HepG2 (cell line): Measurements from ENCODE around the gene USP32. TPM values are rescaled to one million over a fixed set of nuclear protein-coding genes. Genes with fewer than 3 reads are reported as not detected.

Source experiments
- ARID5B ChIP-seq: IDR thresholded peaks from 2 replicates; pipeline ENCODE4 v1.4.0; 2020; ENCODE audit warnings: mild to moderate bottlenecking, missing genetic modification reagents
- ATF3 ChIP-seq: sonication (generic); formaldehyde crosslinking; IDR thresholded peaks from 2 replicates; pipeline ENCODE4 v1.4.0; 2020; ENCODE audit warnings: missing genetic modification reagents
- DPF2 ChIP-seq: sonication (generic); formaldehyde crosslinking; IDR thresholded peaks from 2 replicates; pipeline ENCODE4 v1.4.0; 2020; ENCODE audit warnings: mild to moderate bottlenecking, low read depth, missing genetic modification reagents, borderline replicate concordance
- EP300 ChIP-seq, 3 experiments: sonication (generic) in 1 of 3; formaldehyde crosslinking in 1 of 3; IDR thresholded peaks; 2 replicates each; pipeline versions ENCODE4 v1.5.1 to v1.6.1; 2011 to 2020; ENCODE audit warnings: low read depth in 2 of 3, low read length in 2 of 3, borderline replicate concordance in 1 of 3, improper control_type of control experiment in 1 of 3, mild to moderate bottlenecking in 1 of 3, missing genetic modification reagents in 1 of 3, moderate library complexity in 1 of 3
- GMEB2 ChIP-seq: IDR thresholded peaks from 2 replicates; pipeline ENCODE4 v1.6.1; 2016; ENCODE audit warnings: missing biosample characterization, missing genetic modification reagents, low read depth
- HMGXB3 ChIP-seq: sonication (generic); formaldehyde crosslinking; IDR thresholded peaks from 2 replicates; pipeline ENCODE4 v1.4.0; 2020; ENCODE audit warnings: missing genetic modification reagents, borderline replicate concordance
- HNRNPL ChIP-seq: fragments of 200-400 bp; formaldehyde crosslinking; IDR thresholded peaks from 2 replicates; pipeline ENCODE4 v1.6.1; 2017; ENCODE audit warnings: mild to moderate bottlenecking, low read depth, low read length
- JARID2 ChIP-seq: sonication (generic); formaldehyde crosslinking; IDR thresholded peaks from 2 replicates; pipeline ENCODE4 v1.8.1; 2023; ENCODE audit warnings: missing genetic modification reagents, inconsistent platforms; ENCODE audit not compliant: insufficient replicate concordance
- POLR2AphosphoS2 ChIP-seq: IDR thresholded peaks from 2 replicates; pipeline ENCODE4 v1.6.1; 2011; ENCODE audit warnings: low read depth, low read length, improper control_type of control experiment
- TCF12 ChIP-seq, 2 experiments: fragments of 450-650 bp in 1 of 2; sonication (generic) in 1 of 2; formaldehyde crosslinking in 1 of 2; IDR thresholded peaks; 2 replicates each; pipeline versions ENCODE4 v1.6.1 to v1.8.0; 2017 to 2022; ENCODE audit warnings: antibody characterized with exemption in 1 of 2, mild to moderate bottlenecking in 1 of 2, missing genetic modification reagents in 1 of 2, moderate library complexity in 1 of 2
- TEAD2 ChIP-seq: sonication (generic); formaldehyde crosslinking; IDR thresholded peaks from 2 replicates; pipeline ENCODE4 v1.9.0; 2021; ENCODE audit warnings: missing genetic modification reagents
- TOPORS ChIP-seq: sonication (generic); formaldehyde crosslinking; IDR thresholded peaks from 2 replicates; pipeline ENCODE4 v1.8.0; 2023; ENCODE audit warnings: mild to moderate bottlenecking, missing genetic modification reagents
- ZBTB8A ChIP-seq: sonication (generic); formaldehyde crosslinking; IDR thresholded peaks from 2 replicates; pipeline ENCODE4 v1.4.0; 2020; ENCODE audit warnings: mild to moderate bottlenecking, low read depth, missing genetic modification reagents, borderline replicate concordance
- ZNF598 ChIP-seq: sonication (generic); formaldehyde crosslinking; IDR thresholded peaks from 2 replicates; pipeline ENCODE4 v1.5.1; 2020; ENCODE audit warnings: mild to moderate bottlenecking, missing genetic modification reagents, borderline replicate concordance
- ZNF678 ChIP-seq: sonication (generic); formaldehyde crosslinking; IDR thresholded peaks from 2 replicates; pipeline ENCODE4 v1.4.0; 2020; ENCODE audit warnings: mild to moderate bottlenecking, missing genetic modification reagents
- ZSCAN5A ChIP-seq: sonication (generic); formaldehyde crosslinking; IDR thresholded peaks from 2 replicates; pipeline ENCODE4 v1.8.0; 2022; ENCODE audit warnings: mild to moderate bottlenecking, missing genetic modification reagents, borderline replicate concordance
- polyA plus RNA-seq, 8 experiments: library from polyadenylated mRNA; depleted of rRNA in 3 of 8; stranded (reverse) in 7 of 8; unstranded in 1 of 8; fragments of >200 nt; fragmentation: Illumina TruSeq in 4 of 8; extraction: Trizol in 4 of 8; gene quantifications; 2 replicates each; pipeline versions ENCODE4 v1.2.1 to v1.2.3, GENCODE V29; 2011 to 2016; ENCODE audit warnings: low read depth in 4 of 8, missing spikeins in 1 of 8, mixed read lengths in 1 of 8; ENCODE audit not compliant: insufficient read depth in 1 of 8
- total RNA-seq, 5 experiments: library from RNA; depleted of rRNA; stranded (reverse); fragments of >200 nt; fragmentation: Illumina TruSeq; extraction: Trizol; gene quantifications; 2 replicates each; pipeline ENCODE4 v1.2.3, GENCODE V29; 2016; ENCODE audit warnings: low read depth in 1 of 5

Gene USP32
- total and polyA plus RNA-seq, 2 of the 13 experiments (the other 11 are each of a cell fraction or from before 2014, with no cell fraction given): 24.9 to 39.9 TPM

- no peak for TF ChIP-seq ARID5B (CRISPR knock-in tag)
- no peak for TF ChIP-seq GMEB2 (CRISPR knock-in tag)
- 0 out of 2 replicates have a peak, but pooled peaks have one; percentile 46 for TF ChIP-seq HNRNPL
- no peak for TF ChIP-seq EP300 (IDR thresholded peaks at IDR 0.05; ENCODE audit: low read depth in 2 of 2, low read length in 2 of 2)
- TF ChIP-seq EP300 (CRISPR knock-in tag; IDR thresholded peaks at IDR 0.05; ENCODE audit: borderline replicate concordance): no peak
- TF ChIP-seq ZSCAN5A (CRISPR knock-in tag): no peak
- TF ChIP-seq ZNF678 (CRISPR knock-in tag): no peak
- TF ChIP-seq TOPORS (CRISPR knock-in tag): no peak
- no peak for TF ChIP-seq ATF3
- no peak for TF ChIP-seq DPF2
- TF ChIP-seq HMGXB3 (CRISPR knock-in tag): no peak
- TF ChIP-seq TEAD2 (CRISPR knock-in tag): no peak
- no peak for TF ChIP-seq ZNF598 (CRISPR knock-in tag)
- no peak for TF ChIP-seq TCF12 (IDR thresholded peaks at IDR 0.05)
- no peak for TF ChIP-seq TCF12 (CRISPR knock-in tag; IDR thresholded peaks at IDR 0.05)
- no peak for TF ChIP-seq POLR2AphosphoS2
- no peak for TF ChIP-seq ZBTB8A (CRISPR knock-in tag)
- TF ChIP-seq JARID2: no peak
These were observed 228.7 kb downstream of the USP32 start (continued) for GRCh38 chr17:60163108-60163784.
